Gastrocnemius medialis (tissue), 4 donors: ENCODE results near the gene ELMO1. TPM values are rescaled to one million over a fixed set of nuclear protein-coding genes. Genes with fewer than 3 reads are reported as not detected.

ENCODE experiments used
- ATAC-seq, 2 donors: fragments of 150-250 bp; one replicate each; pipeline ENCODE4 v1.9.1; 2016
- DNase-seq, 2 donors: peaks; one replicate each; pipeline ENCODE4 v3.0.0-alpha.2; 2019
- H3K27ac ChIP-seq, 4 donors: fragments of 200-600 bp; sonication (generic); 1 replicate in 1 of 4; 2 replicates in 3 of 4; pipeline ENCODE4 v1.5.1; 2016 to 2018; ENCODE audit warnings: mild to moderate bottlenecking in 2 of 4, moderate library complexity in 1 of 4
- H3K27me3 ChIP-seq, 3 donors: fragments of 200-600 bp; sonication (generic) in 2 of 3; 1 replicate in 1 of 3; 2 replicates in 2 of 3; pipeline versions ENCODE4 v1.5.1 to v1.6.0; 2016 to 2019; ENCODE audit warnings: mild to moderate bottlenecking in 1 of 3, moderate library complexity in 1 of 3
- H3K36me3 ChIP-seq, 2 donors: fragments of 200-600 bp; sonication (generic) in 1 of 2; one replicate each; pipeline ENCODE4 v1.5.1; 2017 to 2018
- H3K4me1 ChIP-seq, 2 donors: fragments of 200-600 bp; sonication (generic) in 1 of 2; one replicate each; pipeline ENCODE4 v1.5.1; 2016 to 2017; ENCODE audit warnings: mild to moderate bottlenecking in 2 of 2
- H3K4me3 ChIP-seq, 4 donors: fragments of 200-600 bp; sonication (generic) in 3 of 4; 1 replicate in 1 of 4; 2 replicates in 3 of 4; pipeline ENCODE4 v1.5.1; 2016 to 2019; ENCODE audit warnings: mild to moderate bottlenecking in 2 of 4
- H3K9me3 ChIP-seq, 3 donors: fragments of 200-600 bp; sonication (generic) in 2 of 3; 1 replicate in 1 of 3; 2 replicates in 2 of 3; pipeline ENCODE4 v1.5.1; 2016 to 2019
- POLR2A ChIP-seq, 2 donors: fragments of 450-650 bp; IDR thresholded peaks; one replicate each; pipeline ENCODE4 v1.6.1; 2017; ENCODE audit warnings: antibody characterized with exemption in 2 of 2, mild to moderate bottlenecking in 2 of 2, moderate library complexity in 2 of 2
- in situ Hi-C, 4 donors: fragments of 200-750 bp; cut with MboI; loops; one replicate each; pipeline versions ENCODE4 v1.15.0 to v1.8.0; 2017; ENCODE audit warnings: low sequenced_read_pairs in 4 of 4
- intact Hi-C: fragments of 100-400 bp; cut with DNase I; formaldehyde crosslinking; loops from one replicate; pipeline ENCODE4 v1.15.1; 2023; ENCODE audit warnings: low total_unique reads
- total RNA-seq, 4 donors: library from RNA; depleted of rRNA; stranded (reverse); fragments of >200 nt; gene quantifications; one replicate each; pipeline versions ENCODE4 v1.1.0 to v1.2.3, GENCODE V29; 2016
- TF ChIP-seq, protein P1 (sequence below), 5 experiments: fragments of 450-650 bp in 3 of 5; fragments of 200-600 bp in 2 of 5; sonication (generic) in 2 of 5; IDR thresholded peaks in 4 of 5; conservative IDR thresholded peaks in 1 of 5; 1 replicate in 4 of 5; 2 replicates in 1 of 5; pipeline ENCODE4 v1.5.1; 2016 to 2019; ENCODE audit warnings: antibody characterized with exemption in 5 of 5, mild to moderate bottlenecking in 3 of 5, moderate library complexity in 3 of 5

Gene ELMO1
- total RNA-seq, 4 donors from 2014 or later: 8.4 to 18.9 (median 14.6) TPM

DNA sequence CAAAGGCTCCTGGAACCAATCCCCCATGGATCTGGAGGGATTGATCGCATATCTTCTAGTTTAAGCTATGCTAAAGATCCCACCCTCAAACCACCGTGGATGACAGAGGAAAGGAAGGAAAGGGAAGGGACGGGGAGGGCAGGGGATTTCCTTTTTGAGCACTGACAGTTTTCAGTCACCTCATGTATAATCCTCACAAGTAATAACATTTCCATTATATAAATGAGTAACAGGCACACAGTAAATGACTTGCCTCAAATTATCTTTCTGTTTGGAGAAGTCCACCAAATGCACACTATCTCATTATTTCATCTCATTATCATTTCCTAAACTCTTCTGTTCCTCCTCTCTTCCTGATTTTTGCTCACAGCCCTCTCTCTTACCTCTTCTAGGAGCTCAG, 597.3 kb downstream of the ELMO1 start:
- H3K4me1 ChIP-seq: no peaks in the 10 kb centered on the region
- TF ChIP-seq POLR2A (IDR thresholded peaks at IDR 0.05): no peak
- TF ChIP-seq, protein P1, sequence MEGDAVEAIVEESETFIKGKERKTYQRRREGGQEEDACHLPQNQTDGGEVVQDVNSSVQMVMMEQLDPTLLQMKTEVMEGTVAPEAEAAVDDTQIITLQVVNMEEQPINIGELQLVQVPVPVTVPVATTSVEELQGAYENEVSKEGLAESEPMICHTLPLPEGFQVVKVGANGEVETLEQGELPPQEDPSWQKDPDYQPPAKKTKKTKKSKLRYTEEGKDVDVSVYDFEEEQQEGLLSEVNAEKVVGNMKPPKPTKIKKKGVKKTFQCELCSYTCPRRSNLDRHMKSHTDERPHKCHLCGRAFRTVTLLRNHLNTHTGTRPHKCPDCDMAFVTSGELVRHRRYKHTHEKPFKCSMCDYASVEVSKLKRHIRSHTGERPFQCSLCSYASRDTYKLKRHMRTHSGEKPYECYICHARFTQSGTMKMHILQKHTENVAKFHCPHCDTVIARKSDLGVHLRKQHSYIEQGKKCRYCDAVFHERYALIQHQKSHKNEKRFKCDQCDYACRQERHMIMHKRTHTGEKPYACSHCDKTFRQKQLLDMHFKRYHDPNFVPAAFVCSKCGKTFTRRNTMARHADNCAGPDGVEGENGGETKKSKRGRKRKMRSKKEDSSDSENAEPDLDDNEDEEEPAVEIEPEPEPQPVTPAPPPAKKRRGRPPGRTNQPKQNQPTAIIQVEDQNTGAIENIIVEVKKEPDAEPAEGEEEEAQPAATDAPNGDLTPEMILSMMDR (IDR thresholded peaks at IDR 0.05 in 4 of 5, conservative IDR thresholded peaks at IDR 0.05 in 1 of 5): no peak
- peaks cover 0 to 10% (median 0%) of the 10 kb centered on the region in 3 donors for H3K9me3 ChIP-seq
- H3K27ac ChIP-seq: no peak overlapping the region
- H3K36me3 ChIP-seq: no peaks in the 10 kb centered on the region
- in situ Hi-C loops (no loop called here), intact Hi-C loops (no loop called here)
- no peak for DNase-seq
- H3K4me3 ChIP-seq: no peak overlapping the region
- no peak for ATAC-seq
- H3K27me3 ChIP-seq: no peaks in the 10 kb centered on the region

DNA sequence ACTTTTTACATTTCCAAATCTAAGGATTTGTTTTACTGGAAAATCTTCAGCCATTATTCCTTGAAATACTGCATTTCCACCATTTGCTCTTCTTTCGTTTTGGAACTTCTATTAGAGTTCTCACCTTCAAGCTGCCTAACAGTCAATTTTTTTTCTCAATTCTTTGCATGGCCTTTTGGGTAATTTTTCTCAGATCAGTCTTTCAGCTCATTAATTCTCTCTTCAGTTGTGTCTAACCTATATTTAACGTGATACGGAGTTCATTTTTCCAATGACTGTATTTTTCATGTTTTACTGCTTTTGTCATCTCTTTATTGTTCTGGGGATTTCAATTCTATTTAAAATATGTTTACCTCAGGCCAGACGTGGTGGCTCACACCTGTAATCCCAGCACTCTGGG, 600.7 kb downstream of the ELMO1 start:
- H3K27me3 ChIP-seq: no peaks in the 10 kb centered on the region
- TF ChIP-seq, protein P1 (IDR thresholded peaks at IDR 0.05 in 4 of 5, conservative IDR thresholded peaks at IDR 0.05 in 1 of 5): no peak
- no peak for TF ChIP-seq POLR2A (IDR thresholded peaks at IDR 0.05)
- H3K27ac ChIP-seq: no peak overlapping the region
- in situ Hi-C loops (no loop called here), intact Hi-C loops (no loop called here)
- no peak for DNase-seq
- H3K9me3 ChIP-seq: peaks cover 0 to 10% (median 0%) of the 10 kb centered on the region in 3 donors
- no peaks in the 10 kb centered on the region for H3K4me1 ChIP-seq
- no peak for ATAC-seq
- H3K4me3 ChIP-seq: no peak overlapping the region
- H3K36me3 ChIP-seq: no peaks in the 10 kb centered on the region

DNA sequence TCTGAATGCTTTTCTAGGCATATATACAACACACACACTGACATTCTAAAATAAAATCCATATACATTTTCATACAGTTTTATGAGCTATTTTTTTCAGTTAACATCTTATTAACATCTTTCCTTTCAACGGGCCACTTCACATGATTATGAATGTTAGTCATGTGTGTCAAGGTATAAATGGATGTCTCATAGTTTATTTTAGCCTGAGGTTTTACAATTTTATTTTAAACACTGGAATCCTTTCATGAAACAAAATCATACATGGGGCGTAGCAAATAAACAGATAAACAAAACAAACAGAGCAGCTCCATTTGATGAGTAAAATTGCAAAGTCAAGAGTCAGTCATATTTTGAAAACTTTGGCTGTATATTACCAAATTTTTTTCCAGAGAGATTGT, 604.3 kb downstream of the ELMO1 start:
- in situ Hi-C loops: no loop called here
- TF ChIP-seq POLR2A (IDR thresholded peaks at IDR 0.05): no peak
- TF ChIP-seq, protein P1 (IDR thresholded peaks at IDR 0.05 in 4 of 5, conservative IDR thresholded peaks at IDR 0.05 in 1 of 5): no peak

DNA sequence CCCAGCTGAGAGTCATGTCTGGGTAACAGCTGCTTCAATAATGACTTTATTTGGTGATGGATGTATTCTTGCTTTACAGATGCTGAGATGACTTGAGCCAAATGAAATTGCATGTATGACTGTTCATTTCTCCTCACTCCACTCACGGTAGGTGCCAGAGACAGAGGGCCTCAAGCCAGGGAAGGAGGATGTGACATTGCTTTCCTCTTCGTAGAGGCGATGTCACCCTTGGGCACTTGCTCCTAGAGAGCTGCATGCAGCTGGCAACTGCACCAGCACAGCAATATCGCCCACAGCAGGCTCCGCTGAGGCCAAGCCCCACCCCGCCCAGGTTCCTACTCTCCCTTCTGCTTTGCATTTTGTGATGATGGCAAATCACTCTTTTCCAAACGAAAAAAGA, 607.8 kb downstream of the ELMO1 start:
- no peaks in the 10 kb centered on the region for H3K4me1 ChIP-seq
- in situ Hi-C loops (no loop called here), intact Hi-C loops (no loop called here)
- H3K27ac ChIP-seq: no peak overlapping the region
- DNase-seq (no peak), ATAC-seq (no peak)
- no peaks in the 10 kb centered on the region for H3K9me3 ChIP-seq
- H3K27me3 ChIP-seq: no peaks in the 10 kb centered on the region
- TF ChIP-seq POLR2A (IDR thresholded peaks at IDR 0.05): no peak
- TF ChIP-seq, protein P1 (IDR thresholded peaks at IDR 0.05 in 4 of 5, conservative IDR thresholded peaks at IDR 0.05 in 1 of 5): no peak
- H3K36me3 ChIP-seq: no peaks in the 10 kb centered on the region
- H3K4me3 ChIP-seq: no peak overlapping the region

More for the DNA sequence above, 604.3 kb downstream of the ELMO1 start:
- DNase-seq (no peak), ATAC-seq (no peak)
- Histone ChIP-seq H3K9me3 (peaks cover 0 to 10% (median 0%) of the 10 kb centered on the region in 3 donors), H3K4me3 (no peak overlapping the region), H3K36me3 (no peaks in the 10 kb centered on the region), H3K27ac (no peak overlapping the region), H3K4me1 (no peaks in the 10 kb centered on the region), H3K27me3 (no peaks in the 10 kb centered on the region)
- intact Hi-C loops: no loop called here

DNA sequence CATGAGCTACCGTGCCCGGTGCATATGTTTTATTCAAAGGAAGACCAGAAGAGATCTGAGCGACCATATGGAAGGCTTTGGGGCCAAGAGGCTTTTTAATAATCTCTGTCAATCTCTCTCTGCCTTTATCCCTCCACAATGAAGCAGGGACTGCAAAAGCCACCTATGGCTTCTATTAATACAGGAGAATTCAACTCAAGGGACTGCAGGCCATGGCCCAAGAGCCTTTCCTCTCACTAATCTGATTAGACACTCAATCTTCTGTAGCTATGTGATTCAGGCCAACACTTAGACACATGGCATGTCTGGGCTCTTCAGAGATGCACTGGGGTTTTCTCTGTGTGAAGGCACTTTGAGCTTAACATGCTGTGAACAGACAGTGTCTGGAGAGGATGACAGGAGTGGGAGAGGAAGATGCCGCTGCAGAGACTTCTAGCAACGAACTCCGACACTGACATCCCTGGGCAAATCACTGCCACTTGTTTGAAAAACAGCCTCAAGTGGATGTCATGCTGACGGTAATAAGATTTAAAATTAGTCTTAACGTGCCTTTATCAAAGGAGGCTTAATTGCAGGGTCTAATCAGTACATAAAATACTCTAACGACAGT, 609.9 kb downstream of the ELMO1 start:
- no peak for TF ChIP-seq POLR2A (IDR thresholded peaks at IDR 0.05)
- TF ChIP-seq, protein P1 (IDR thresholded peaks at IDR 0.05 in 4 of 5, conservative IDR thresholded peaks at IDR 0.05 in 1 of 5): no peak
- Histone ChIP-seq H3K27ac (no peak overlapping the region), H3K36me3 (no peaks in the 10 kb centered on the region), H3K9me3 (no peaks in the 10 kb centered on the region), H3K27me3 (no peaks in the 10 kb centered on the region), H3K4me1 (no peaks in the 10 kb centered on the region), H3K4me3 (no peak overlapping the region)
- intact Hi-C loops: no loop called here
- DNase-seq: no peak
- no peak for ATAC-seq
- in situ Hi-C loops: no loop called here
